IMR-90 (cell line): Measurements from ENCODE around the gene GJC1. TPM values are rescaled to one million over a fixed set of nuclear protein-coding genes. Genes with fewer than 3 reads are reported as not detected.

Experiments
- ATAC-seq: fragments of 200-7000 bp; cut with Tn5 transposase; 2 replicates; pipeline ENCODE4 v1.9.1; 2020; ENCODE audit warnings: low read depth, mild to moderate bottlenecking, moderate library complexity
- BruUV-seq: library from RNA; stranded (reverse); fragments of 400-500 nt; replicated peaks from 2 replicates; lab custom pipeline; 2021; lab: Mats Ljungman, UMichigan
- CTCF ChIA-PET: fragments of 300-600 bp; formaldehyde crosslinking; extraction: SDS; loops from one replicate; lab custom pipeline; 2021; ENCODE audit warnings: antibody characterized with exemption; lab: Yijun Ruan, JAX
- POLR2A ChIA-PET: fragments of 300-600 bp; sonication (Branson Sonifier 250); formaldehyde crosslinking; loops from one replicate; lab custom pipeline; 2022; ENCODE audit warnings: antibody characterized with exemption; ENCODE audit not compliant: unreplicated experiment; lab: Charles Lee
- DNase-seq: peaks from one replicate; pipeline ENCODE4 v3.0.0; 2013
- H2AFZ ChIP-seq: replicated peaks from 2 replicates; pipeline ENCODE3; 2013; ENCODE audit warnings: low read length, mild to moderate bottlenecking; ENCODE audit not compliant: poor library complexity
- H2AK5ac ChIP-seq: 2 replicates; pipeline ENCODE4 v1.6.1; 2013; ENCODE audit warnings: low read depth, low read length, inconsistent platforms
- H2AK9ac ChIP-seq: replicated peaks from 2 replicates; pipeline ENCODE3; 2013; ENCODE audit warnings: mild to moderate bottlenecking, low read depth, low read length, moderate library complexity; ENCODE audit not compliant: poor library complexity
- H2BK120ac ChIP-seq: 2 replicates; pipeline ENCODE4 v1.6.1; 2013; ENCODE audit warnings: low read depth, low read length, inconsistent platforms
- H2BK15ac ChIP-seq: 3 replicates; pipeline ENCODE4 v1.6.1; 2013; ENCODE audit warnings: low read depth, low read length, inconsistent platforms
- H2BK20ac ChIP-seq: 2 replicates; pipeline ENCODE4 v1.6.1; 2013; ENCODE audit warnings: low read depth, mild to moderate bottlenecking, inconsistent platforms, low read length, moderate library complexity
- H2BK5ac ChIP-seq: 2 replicates; pipeline ENCODE4 v1.6.1; 2013; ENCODE audit warnings: mild to moderate bottlenecking, low read depth, low read length, inconsistent platforms; ENCODE audit not compliant: poor library complexity, severe bottlenecking
- H3K14ac ChIP-seq: replicated peaks from 2 replicates; pipeline ENCODE4 v1.6.1; 2013; ENCODE audit warnings: low read depth, low read length, inconsistent platforms
- H3K18ac ChIP-seq: 2 replicates; pipeline ENCODE4 v1.6.1; 2013; ENCODE audit warnings: low read depth, low read length, control low read depth
- H3K23ac ChIP-seq: 2 replicates; pipeline ENCODE4 v1.6.1; 2013; ENCODE audit warnings: low read depth, low read length, inconsistent platforms
- H3K27ac ChIP-seq: 2 replicates; pipeline ENCODE4 v1.5.1; 2013; ENCODE audit warnings: mild to moderate bottlenecking, control low read depth, low read length; ENCODE audit not compliant: insufficient read depth
- H3K27me3 ChIP-seq: 2 replicates; pipeline ENCODE4 v1.6.1; 2013; ENCODE audit warnings: low read length; ENCODE audit not compliant: control insufficient read depth, insufficient read depth
- H3K36me3 ChIP-seq: 2 replicates; pipeline ENCODE4 v1.6.1; 2013; ENCODE audit warnings: low read length, mixed read lengths; ENCODE audit not compliant: control insufficient read depth, insufficient read depth
- H3K4ac ChIP-seq: 2 replicates; pipeline ENCODE4 v1.6.1; 2013; ENCODE audit warnings: low read depth, low read length, inconsistent platforms
- H3K4me1 ChIP-seq: 2 replicates; pipeline ENCODE4 v1.6.1; 2013; ENCODE audit warnings: low read length, mixed read lengths; ENCODE audit not compliant: control insufficient read depth, insufficient read depth
- H3K4me2 ChIP-seq: 2 replicates; pipeline ENCODE4 v1.6.1; 2013; ENCODE audit warnings: low read depth, mild to moderate bottlenecking, control low read depth, low read length, moderate library complexity
- H3K4me3 ChIP-seq: 2 replicates; pipeline ENCODE4 v1.5.1; 2013; ENCODE audit warnings: low read depth, mild to moderate bottlenecking, control low read depth, low read length, moderate library complexity; ENCODE audit not compliant: insufficient read depth
- H3K56ac ChIP-seq: 2 replicates; pipeline ENCODE4 v1.6.1; 2013; ENCODE audit warnings: low read length, inconsistent platforms; ENCODE audit not compliant: insufficient read depth; ENCODE audit errors: extremely low read depth
- H3K79me1 ChIP-seq, 2 experiments: 2 replicates each; pipeline ENCODE4 v1.6.1; 2013; ENCODE audit warnings: low read length in 2 of 2, inconsistent platforms in 1 of 2, low read depth in 1 of 2
- H3K9ac ChIP-seq: 2 replicates; pipeline ENCODE4 v1.6.1; 2013; ENCODE audit warnings: low read depth, low read length, control low read depth
- H3K9me1 ChIP-seq: 2 replicates; pipeline ENCODE4 v1.6.1; 2013; ENCODE audit warnings: low read length, inconsistent platforms; ENCODE audit not compliant: insufficient read depth
- H3K9me3 ChIP-seq: 2 replicates; pipeline ENCODE4 v1.6.1; 2013; ENCODE audit warnings: low read length; ENCODE audit not compliant: control insufficient read depth, insufficient read depth
- H4K20me1 ChIP-seq: 2 replicates; pipeline ENCODE4 v1.6.1; 2013; ENCODE audit warnings: low read length, inconsistent platforms; ENCODE audit not compliant: insufficient read depth
- H4K5ac ChIP-seq: 2 replicates; pipeline ENCODE4 v1.6.1; 2013; ENCODE audit warnings: mild to moderate bottlenecking, low read depth, low read length, control low read depth
- H4K8ac ChIP-seq, 2 experiments: 2 replicates each; pipeline ENCODE4 v1.6.1; 2013; ENCODE audit warnings: low read depth in 2 of 2, low read length in 2 of 2, control low read depth in 1 of 2, inconsistent platforms in 1 of 2
- H4K91ac ChIP-seq: 2 replicates; pipeline ENCODE4 v1.6.1; 2013; ENCODE audit warnings: low read depth, low read length, inconsistent platforms; ENCODE audit not compliant: insufficient read depth
- BHLHE40 ChIP-seq: fragments of 150-350 bp; IDR thresholded peaks from 2 replicates; pipeline ENCODE4 v1.6.1; 2016; ENCODE audit warnings: mild to moderate bottlenecking, low read depth, low read length
- CEBPB ChIP-seq: IDR thresholded peaks from 2 replicates; pipeline ENCODE4 v1.6.1; 2012; ENCODE audit warnings: low read depth, low read length, improper control_type of control experiment
- MXI1 ChIP-seq: IDR thresholded peaks from 2 replicates; pipeline ENCODE4 v1.6.1; 2012; ENCODE audit warnings: low read depth, mild to moderate bottlenecking, low read length, moderate library complexity, borderline replicate concordance
- NFE2L2 ChIP-seq: fragments of 150-350 bp; IDR thresholded peaks from 2 replicates; pipeline ENCODE4 v1.6.1; 2016; ENCODE audit warnings: low read depth, mild to moderate bottlenecking, low read length
- RAD21 ChIP-seq: IDR thresholded peaks from 2 replicates; pipeline ENCODE4 v1.6.1; 2012; ENCODE audit warnings: low read length, improper control_type of control experiment
- RFX5 ChIP-seq: IDR thresholded peaks from 2 replicates; pipeline ENCODE4 v1.8.0; 2012; ENCODE audit warnings: low read depth, mild to moderate bottlenecking, low read length, moderate library complexity
- SMC3 ChIP-seq: fragments of 150-350 bp; IDR thresholded peaks from 2 replicates; pipeline ENCODE4 v1.6.1; 2016; ENCODE audit warnings: low read depth, mild to moderate bottlenecking, antibody characterized with exemption, low read length, moderate library complexity
- WGBS, 2 experiments: methylation state at CpG; one replicate each; pipeline versions ENCODE4 v1.1.5 to v1.1.7; 2013; ENCODE audit warnings: missing lambda C conversion rate in 2 of 2; ENCODE audit not compliant: insufficient read length in 1 of 2; ENCODE audit errors: extremely low coverage in 2 of 2; 5-methylcytosine and 5-hydroxymethylcytosine counted together
- dilution Hi-C: fragments of 300-500 bp; cut with HindIII; formaldehyde crosslinking; loops from one replicate; pipeline ENCODE4 v1.14.3; 2018; ENCODE audit warnings: low sequenced_read_pairs; ENCODE audit not compliant: unreplicated experiment
- in situ Hi-C: fragments of 300-500 bp; cut with MboI; formaldehyde crosslinking; loops from 3 replicates; pipeline ENCODE4 v1.14.3; 2019; ENCODE audit warnings: low sequenced_read_pairs, inconsistent platforms, mixed read lengths
- intact Hi-C: fragments of 100-400 bp; cut with micrococcal nuclease; formaldehyde crosslinking; loops from 2 replicates; pipeline ENCODE4 v1.10.0; 2022
- polyA plus RNA-seq, 3 experiments: library from polyadenylated mRNA; depleted of rRNA; stranded (reverse); fragments of >200 nt; gene quantifications; 2 replicates each; pipeline ENCODE4 v1.2.3, GENCODE V29; 2012; ENCODE audit warnings: low replicate concordance in 1 of 3
- total RNA-seq: library from RNA; depleted of rRNA; stranded (reverse); fragments of >200 nt; gene quantifications from 2 replicates; pipeline ENCODE4 v1.2.3, GENCODE V29; 2012
- TF ChIP-seq, protein P1 (sequence below): conservative IDR thresholded peaks from 2 replicates; pipeline ENCODE4 v1.5.1; 2012; ENCODE audit warnings: mild to moderate bottlenecking, low read depth, low read length, improper control_type of control experiment

GJC1 gene
- total and polyA plus RNA-seq, 2 of the 4 experiments (the other 2 are of a cell fraction) = 23.9 to 69.7 TPM

DNA sequence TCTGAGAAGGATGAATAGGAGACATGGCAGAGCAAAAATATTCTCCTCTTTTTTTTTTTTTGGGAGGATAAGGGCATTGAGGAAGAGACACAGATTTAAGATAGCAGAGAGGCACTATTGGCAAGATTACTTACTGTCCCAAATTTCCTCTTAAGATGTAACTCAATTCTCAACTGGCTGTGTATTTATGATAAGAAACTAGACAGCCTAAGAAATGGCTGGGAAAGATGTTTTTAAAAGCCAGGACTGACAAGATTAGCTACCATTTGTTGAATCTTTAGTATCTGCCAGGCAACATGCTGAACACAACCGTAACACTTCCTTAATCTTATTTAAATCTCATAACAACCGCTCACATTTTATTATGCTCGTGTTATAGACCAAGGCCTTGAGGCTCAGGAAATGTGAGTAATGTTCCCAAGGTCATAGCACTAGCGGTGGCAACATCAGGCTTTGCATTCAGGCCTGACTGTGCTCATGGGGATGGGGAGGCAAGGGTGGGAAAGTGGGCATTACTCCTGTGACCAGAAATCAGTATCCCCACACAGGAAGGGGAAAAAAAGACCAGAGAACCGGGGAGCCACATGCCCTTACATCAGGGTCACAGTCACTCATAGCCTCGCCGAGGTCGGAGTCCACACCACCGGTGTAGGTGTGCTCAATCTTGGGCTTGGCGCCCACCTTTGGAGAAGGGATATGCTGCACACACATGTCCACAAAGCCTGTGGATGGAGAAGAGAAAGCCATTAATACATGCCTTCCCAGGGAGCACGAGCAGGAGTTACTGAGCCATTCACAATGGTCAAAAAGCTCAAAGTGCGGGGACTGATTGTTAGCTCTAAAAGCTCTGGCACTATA, 33.2 kb upstream of the GJC1 start:
- intact Hi-C loops = no loop called here
- Histone ChIP-seq H3K56ac (no peak overlapping the region), H3K9ac (no peak overlapping the region), H3K4ac (no peak overlapping the region), H3K9me3 (no peaks in the 10 kb centered on the region), H3K9me1 (peaks cover 4% of the 10 kb centered on the region; the same call in 1 of the 2 replicates), H3K4me3 (no peak overlapping the region), H3K4me1 (no peaks in the 10 kb centered on the region), H3K4me2 (no peak overlapping the region), H3K36me3 (peaks cover 62% of the 10 kb centered on the region), H2AK9ac (no peak overlapping the region), H2BK15ac (no peak overlapping the region), H3K79me1 (peaks cover 5 to 9% of the 10 kb centered on the region in 2 experiments; a peak in 2 of 4 replicates), H2BK20ac (no peak overlapping the region), H3K27me3 (no peaks in the 10 kb centered on the region), H3K27ac (no peak overlapping the region), H4K5ac (no peak overlapping the region), H3K23ac (no peak overlapping the region), H2AK5ac (no peak overlapping the region), H2BK5ac (no peak overlapping the region), H3K14ac (no peak overlapping the region), H4K20me1 (no peaks in the 10 kb centered on the region; the same call in 1 of the 2 replicates), H4K8ac (no peak overlapping the region), H2BK120ac (no peak overlapping the region), H3K18ac (no peak overlapping the region), H4K91ac (no peak overlapping the region), H2AFZ (no peak overlapping the region)
- WGBS, 2 experiments = 100% methylated on average over 1 of the region's 12 CpGs; no CpG with 5 or more reads in 1 of the 2 experiments
- ChIA-PET CTCF (interaction anchor here (0.6 to 1.6 kb wide), 6 partner anchors 14 to 311 kb away, joined by 3 to 8 read pairs (median 4); no protein-coding TSS in a partner anchor), POLR2A (no interaction called here)
- dilution Hi-C loops = no loop called here
- no TSS peak for BruUV-seq
- ATAC-seq (no peak), DNase-seq (no peak)
- TF ChIP-seq RAD21 (no peak), RFX5 (no peak), NFE2L2 (no peak), CEBPB (no peak), BHLHE40 (no peak), MXI1 (no peak), SMC3 (no peak)
- TF ChIP-seq, protein P1, sequence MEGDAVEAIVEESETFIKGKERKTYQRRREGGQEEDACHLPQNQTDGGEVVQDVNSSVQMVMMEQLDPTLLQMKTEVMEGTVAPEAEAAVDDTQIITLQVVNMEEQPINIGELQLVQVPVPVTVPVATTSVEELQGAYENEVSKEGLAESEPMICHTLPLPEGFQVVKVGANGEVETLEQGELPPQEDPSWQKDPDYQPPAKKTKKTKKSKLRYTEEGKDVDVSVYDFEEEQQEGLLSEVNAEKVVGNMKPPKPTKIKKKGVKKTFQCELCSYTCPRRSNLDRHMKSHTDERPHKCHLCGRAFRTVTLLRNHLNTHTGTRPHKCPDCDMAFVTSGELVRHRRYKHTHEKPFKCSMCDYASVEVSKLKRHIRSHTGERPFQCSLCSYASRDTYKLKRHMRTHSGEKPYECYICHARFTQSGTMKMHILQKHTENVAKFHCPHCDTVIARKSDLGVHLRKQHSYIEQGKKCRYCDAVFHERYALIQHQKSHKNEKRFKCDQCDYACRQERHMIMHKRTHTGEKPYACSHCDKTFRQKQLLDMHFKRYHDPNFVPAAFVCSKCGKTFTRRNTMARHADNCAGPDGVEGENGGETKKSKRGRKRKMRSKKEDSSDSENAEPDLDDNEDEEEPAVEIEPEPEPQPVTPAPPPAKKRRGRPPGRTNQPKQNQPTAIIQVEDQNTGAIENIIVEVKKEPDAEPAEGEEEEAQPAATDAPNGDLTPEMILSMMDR = no peak
- in situ Hi-C loops = loop anchor here (5.0 kb wide), 1 partner anchor 81 kb away; no protein-coding TSS in a partner anchor
